Epithelial cell of esophagus (primary cell): ENCODE measurements around the gene AHCYL2.
"Not testable (repeated sequence)": the region's sequence is repeated elsewhere in the genome, so short reads cannot be mapped to it uniquely, and the experiment has no call there.

Source experiments
- DNase-seq: peaks from one replicate; pipeline ENCODE4 v3.0.0; 2010; ENCODE audit warnings: low read depth
- H3K4me3 ChIP-seq: 2 replicates; pipeline ENCODE4 v1.5.1; 2011; ENCODE audit warnings: mild to moderate bottlenecking, low read length, control low read depth
- TF ChIP-seq, protein P1 (sequence below): IDR thresholded peaks from 2 replicates; pipeline ENCODE4 v1.5.1; 2011; ENCODE audit warnings: low read depth, mild to moderate bottlenecking, low read length, control low read depth, inconsistent platforms; ENCODE audit not compliant: insufficient read depth; ENCODE audit errors: missing control alignments

The AHCYL2 gene

GRCh38 chr7:129210256-129210988 is 14.4 kb upstream of the AHCYL2 start:
- TF ChIP-seq, protein P1, sequence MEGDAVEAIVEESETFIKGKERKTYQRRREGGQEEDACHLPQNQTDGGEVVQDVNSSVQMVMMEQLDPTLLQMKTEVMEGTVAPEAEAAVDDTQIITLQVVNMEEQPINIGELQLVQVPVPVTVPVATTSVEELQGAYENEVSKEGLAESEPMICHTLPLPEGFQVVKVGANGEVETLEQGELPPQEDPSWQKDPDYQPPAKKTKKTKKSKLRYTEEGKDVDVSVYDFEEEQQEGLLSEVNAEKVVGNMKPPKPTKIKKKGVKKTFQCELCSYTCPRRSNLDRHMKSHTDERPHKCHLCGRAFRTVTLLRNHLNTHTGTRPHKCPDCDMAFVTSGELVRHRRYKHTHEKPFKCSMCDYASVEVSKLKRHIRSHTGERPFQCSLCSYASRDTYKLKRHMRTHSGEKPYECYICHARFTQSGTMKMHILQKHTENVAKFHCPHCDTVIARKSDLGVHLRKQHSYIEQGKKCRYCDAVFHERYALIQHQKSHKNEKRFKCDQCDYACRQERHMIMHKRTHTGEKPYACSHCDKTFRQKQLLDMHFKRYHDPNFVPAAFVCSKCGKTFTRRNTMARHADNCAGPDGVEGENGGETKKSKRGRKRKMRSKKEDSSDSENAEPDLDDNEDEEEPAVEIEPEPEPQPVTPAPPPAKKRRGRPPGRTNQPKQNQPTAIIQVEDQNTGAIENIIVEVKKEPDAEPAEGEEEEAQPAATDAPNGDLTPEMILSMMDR = peak; percentile 90
- peak; percentile 62 for DNase-seq

DNA sequence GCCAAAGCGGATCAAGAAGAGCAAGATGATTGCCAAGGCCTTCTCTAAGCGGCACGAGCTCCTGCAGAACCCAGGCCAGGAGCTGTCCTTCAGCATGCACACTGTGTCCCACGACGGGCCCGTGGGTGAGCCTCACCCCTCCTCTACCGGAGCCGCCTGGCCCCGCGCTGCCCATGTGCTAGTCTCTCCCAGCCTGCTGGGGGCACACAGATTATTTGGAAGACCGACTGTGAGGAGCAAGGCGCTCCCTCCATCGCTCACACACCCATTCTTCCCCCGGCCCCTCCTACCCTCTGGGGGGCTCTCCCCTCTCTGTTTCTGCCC is 13.9 kb upstream of the AHCYL2 start:
- TF ChIP-seq, protein P1 = no peak
- H3K4me3 ChIP-seq = no peak overlapping the region
- no peak for DNase-seq

More at GRCh38 chr7:129210256-129210988, 14.4 kb upstream of the AHCYL2 start:
- no peak overlapping the region for H3K4me3 ChIP-seq

DNA sequence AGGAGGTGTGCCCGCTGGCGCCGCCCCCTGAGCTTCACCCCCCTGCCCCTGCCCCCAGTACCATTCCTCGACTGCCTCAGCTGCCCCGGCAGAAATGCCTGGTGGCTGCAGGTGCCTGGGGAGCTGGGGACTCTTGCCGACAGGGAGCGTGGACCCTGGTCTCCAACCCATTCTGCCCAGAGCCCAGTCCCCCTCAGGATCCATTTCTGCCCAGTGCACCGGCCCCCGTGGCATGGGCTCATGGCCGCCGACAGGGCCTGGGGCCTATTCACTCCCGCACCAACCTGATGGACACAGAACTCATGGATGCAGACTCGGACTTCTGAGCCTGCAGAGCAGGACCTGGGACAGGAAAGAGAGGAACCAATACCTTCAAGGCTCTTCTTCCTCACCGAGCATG is 12.7 kb upstream of the AHCYL2 start:
- DNase-seq = no peak
- no peak overlapping the region for H3K4me3 ChIP-seq
- TF ChIP-seq, protein P1 = no peak

GRCh38 chr7:129212596-129212995 is 12.2 kb upstream of the AHCYL2 start:
- no peak for DNase-seq
- no peak overlapping the region for H3K4me3 ChIP-seq
- TF ChIP-seq, protein P1 = no peak

DNA sequence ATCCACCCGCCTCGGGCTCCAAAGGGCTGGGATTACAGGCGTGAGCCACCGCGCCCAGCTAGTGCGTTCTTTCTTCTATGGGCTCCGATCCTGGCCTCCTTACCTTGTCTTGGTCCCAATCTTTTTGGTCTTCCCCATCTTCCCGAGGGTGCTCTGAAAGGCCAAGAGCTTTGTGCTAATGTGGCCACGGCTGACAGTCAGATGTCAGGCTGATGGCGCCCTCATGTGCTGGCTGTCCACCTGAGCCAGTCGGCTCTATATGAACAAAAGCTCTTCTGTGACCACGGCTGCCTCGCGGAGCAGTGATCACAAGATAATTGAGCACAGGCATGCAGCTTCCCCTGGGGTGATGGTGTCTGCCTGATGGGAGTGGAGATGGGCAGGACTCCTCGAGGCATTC is 11.0 kb upstream of the AHCYL2 start:
- DNase-seq = peak; percentile 43
- TF ChIP-seq, protein P1 = peak; percentile 38
- H3K4me3 ChIP-seq = no peak overlapping the region

GRCh38 chr7:129215691-129216090 is 9.1 kb upstream of the AHCYL2 start:
- not testable (repeated sequence) for H3K4me3 ChIP-seq, DNase-seq

DNA sequence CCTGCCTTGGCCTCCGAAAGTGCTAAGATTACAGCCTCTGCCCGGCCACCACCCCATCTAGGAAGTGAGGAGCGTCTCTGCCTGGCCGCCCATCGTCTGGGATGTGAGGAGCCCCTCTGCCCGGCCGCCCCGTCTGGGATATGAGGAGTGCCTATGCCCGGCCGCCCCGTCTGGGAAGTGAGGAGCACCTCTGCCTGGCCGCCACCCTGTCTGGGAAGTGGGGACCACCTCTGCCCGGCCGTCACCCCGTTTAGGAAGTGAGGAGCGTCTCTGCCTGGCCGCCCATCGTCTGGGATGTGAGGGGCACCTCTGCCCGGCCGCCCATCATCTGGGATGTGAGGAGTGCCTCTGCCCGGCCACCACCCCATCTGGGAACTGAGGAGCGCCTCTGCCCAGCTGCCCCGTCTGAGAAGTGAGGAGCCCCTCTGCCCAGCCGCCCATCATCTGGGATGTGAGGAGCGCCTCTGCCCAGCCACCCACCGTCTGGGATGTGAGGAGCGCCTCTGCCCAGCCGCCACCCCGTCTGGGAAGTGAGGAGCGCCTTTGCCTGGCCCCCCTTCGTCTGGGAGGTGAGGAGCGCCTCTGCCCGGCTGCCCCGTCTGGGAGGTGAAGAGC is 8.6 kb upstream of the AHCYL2 start:
- not testable (repeated sequence) for H3K4me3 ChIP-seq, DNase-seq

DNA sequence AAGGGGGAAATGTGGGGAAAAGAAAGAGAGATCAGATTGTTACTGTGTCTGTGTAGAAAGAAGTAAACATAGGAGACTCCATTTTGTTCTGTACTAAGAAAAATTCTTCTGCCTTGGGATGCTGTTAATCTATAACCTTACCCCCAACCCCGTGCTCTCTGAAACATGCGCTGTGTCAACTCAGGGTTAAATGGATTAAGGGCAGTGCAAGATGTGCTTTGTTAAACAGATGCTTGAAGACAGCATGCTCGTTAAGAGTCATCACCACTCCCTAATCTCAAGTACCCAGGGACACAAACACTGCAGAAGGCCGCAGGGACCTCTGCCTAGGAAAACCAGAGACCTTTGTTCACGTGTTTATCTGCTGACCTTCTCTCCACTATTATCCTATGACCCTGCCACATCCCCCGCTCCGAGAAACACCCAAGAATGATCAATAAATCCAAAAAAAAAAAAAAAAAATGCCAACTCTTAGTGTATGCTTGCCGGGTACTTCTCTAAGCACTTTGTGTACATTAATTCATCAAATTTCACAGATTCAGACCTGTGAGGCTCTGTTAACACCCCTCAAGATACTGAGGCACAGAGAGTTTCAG is 7.9 kb upstream of the AHCYL2 start:
- H3K4me3 ChIP-seq, DNase-seq: not testable (repeated sequence)
